OCI-LY7 (cell line): ENCODE results near the gene LIAS. TPM values are rescaled to one million over a fixed set of nuclear protein-coding genes. Genes with fewer than 3 reads are reported as not detected.
"Not testable (repeated sequence)": the region's sequence is repeated elsewhere in the genome, so short reads cannot be mapped to it uniquely, and the experiment has no call there.

Experiments used
- BruUV-seq: library from RNA; stranded (reverse); fragments of 400-500 nt; replicated peaks from 2 replicates; lab custom pipeline; 2021; lab: Mats Ljungman, UMichigan
- CTCF ChIA-PET: fragments of 300-600 bp; sonication (Branson Sonifier 250); formaldehyde crosslinking; loops from one replicate; lab custom pipeline; 2022; ENCODE audit warnings: antibody characterized with exemption; ENCODE audit not compliant: unreplicated experiment; lab: Charles Lee
- POLR2A ChIA-PET: fragments of 300-600 bp; sonication (Branson Sonifier 250); formaldehyde crosslinking; loops from one replicate; lab custom pipeline; 2022; ENCODE audit warnings: antibody characterized with exemption; lab: Charles Lee
- DNase-seq: peaks from one replicate; pipeline ENCODE4 v3.0.0-alpha.2; 2015; ENCODE audit warnings: low spot score
- H2AFZ ChIP-seq: fragments of 200-600 bp; sonication (generic), shearing (Covaris generic); 2 replicates; pipeline ENCODE4 v1.6.1; 2014; ENCODE audit warnings: mild to moderate bottlenecking, antibody characterized with exemption, low read length, moderate library complexity
- H3K27ac ChIP-seq: fragments of 200-600 bp; sonication (generic); 2 replicates; pipeline ENCODE4 v1.5.1; 2014; ENCODE audit warnings: mixed run types, low read depth, mild to moderate bottlenecking, moderate library complexity, low read length, inconsistent platforms; ENCODE audit not compliant: poor library complexity, severe bottlenecking
- H3K36me3 ChIP-seq: fragments of 200-600 bp; sonication (generic); 2 replicates; pipeline ENCODE4 v1.6.1; 2014; ENCODE audit warnings: mild to moderate bottlenecking, antibody characterized with exemption, low read length, moderate library complexity, mixed read lengths; ENCODE audit not compliant: insufficient read depth
- H3K4me1 ChIP-seq: fragments of 200-600 bp; sonication (generic); 2 replicates; pipeline ENCODE4 v1.5.1; 2014; ENCODE audit warnings: mild to moderate bottlenecking, low read length; ENCODE audit not compliant: insufficient read depth, poor library complexity, severe bottlenecking
- H3K4me2 ChIP-seq: fragments of 200-600 bp; sonication (generic); 2 replicates; pipeline ENCODE4 v1.6.1; 2014; ENCODE audit warnings: mild to moderate bottlenecking, low read length
- H3K4me3 ChIP-seq: fragments of 200-600 bp; sonication (generic); 2 replicates; pipeline ENCODE4 v1.5.1; 2014; ENCODE audit warnings: mild to moderate bottlenecking, low read depth, low read length; ENCODE audit not compliant: poor library complexity, severe bottlenecking
- H3K79me2 ChIP-seq: fragments of 200-600 bp; sonication (generic); 2 replicates; pipeline ENCODE4 v1.6.1; 2016; ENCODE audit warnings: low read depth, mild to moderate bottlenecking, low read length, moderate library complexity, mixed read lengths; ENCODE audit not compliant: insufficient read depth
- H3K9me2 ChIP-seq: fragments of 200-600 bp; sonication (generic); 2 replicates; pipeline ENCODE4 v1.6.1; 2016; ENCODE audit warnings: mild to moderate bottlenecking, low read length, mixed read lengths; ENCODE audit not compliant: insufficient read depth
- H3K9me3 ChIP-seq: fragments of 200-600 bp; sonication (generic); 2 replicates; pipeline ENCODE4 v1.6.1; 2014; ENCODE audit warnings: mild to moderate bottlenecking, mixed run types, low read length, mixed read lengths
- H4K20me1 ChIP-seq: fragments of 200-600 bp; sonication (generic); 2 replicates; pipeline ENCODE4 v1.6.1; 2014; ENCODE audit warnings: mild to moderate bottlenecking, antibody characterized with exemption, low read length, moderate library complexity, mixed read lengths; ENCODE audit not compliant: insufficient read depth
- CTCF ChIP-seq: fragments of 200-600 bp; sonication (generic); conservative IDR thresholded peaks from 2 replicates; pipeline ENCODE4 v1.5.1; 2014; ENCODE audit warnings: mild to moderate bottlenecking, antibody characterized with exemption, low read length, moderate library complexity, mixed read lengths
- EZH2phosphoT487 ChIP-seq: fragments of 200-600 bp; sonication (generic); IDR thresholded peaks from 2 replicates; pipeline ENCODE4 v1.6.1; 2018; ENCODE audit warnings: low read depth, borderline replicate concordance, mild to moderate bottlenecking, mixed run types, antibody characterized with exemption, low read length, moderate library complexity, mixed read lengths
- intact Hi-C: fragments of 100-400 bp; cut with micrococcal nuclease; formaldehyde crosslinking; loops from one replicate; pipeline ENCODE4 v1.10.0; 2022; ENCODE audit not compliant: unreplicated experiment
- total RNA-seq, 2 experiments: library from RNA; depleted of rRNA in 1 of 2; stranded (reverse); fragments of >200 nt in 1 of 2; shearing (Covaris generic) in 1 of 2; gene quantifications; 2 replicates each; pipeline ENCODE4 v1.2.3, GENCODE V29; 2014 to 2022

Gene LIAS
- total RNA-seq, 2 experiments from 2014 or later, result 12.7 to 28.3 TPM

- H3K79me2 ChIP-seq, result no peaks in the 10 kb centered on the region
- H4K20me1 ChIP-seq, result no peaks in the 10 kb centered on the region
- H3K9me3 ChIP-seq, result no peaks in the 10 kb centered on the region
- no peaks in the 10 kb centered on the region for H3K9me2 ChIP-seq
- H3K27ac ChIP-seq, result no peak overlapping the region
- no peak overlapping the region for H3K4me3 ChIP-seq
- intact Hi-C loops, result no loop called here
- ChIA-PET CTCF (no interaction called here), POLR2A (interaction anchor here (0.9 to 3.9 kb wide), 3 partner anchors 8 to 92 kb away, joined by 5 to 15 read pairs (median 6); partner anchors contain the start of gene KLB)
- no peak for DNase-seq
- BruUV-seq, result no TSS peak
- H2AFZ ChIP-seq, result no peak overlapping the region
- H3K4me1 ChIP-seq, result no peaks in the 10 kb centered on the region
- no peak overlapping the region for H3K4me2 ChIP-seq
- no peaks in the 10 kb centered on the region for H3K36me3 ChIP-seq
- no peak for TF ChIP-seq EZH2phosphoT487
- TF ChIP-seq CTCF, result no peak
Observed at GRCh38 chr4:39415678-39416283, 43.1 kb upstream of the LIAS start.

- Histone ChIP-seq H3K4me2 (no peak overlapping the region), H3K9me3 (no peaks in the 10 kb centered on the region), H3K4me3 (no peak overlapping the region), H3K79me2 (no peaks in the 10 kb centered on the region), H3K9me2 (no peaks in the 10 kb centered on the region), H4K20me1 (no peaks in the 10 kb centered on the region), H2AFZ (no peak overlapping the region), H3K27ac (no peak overlapping the region), H3K4me1 (no peaks in the 10 kb centered on the region), H3K36me3 (no peaks in the 10 kb centered on the region)
- intact Hi-C loops, result no loop called here
- no peak for DNase-seq
- no peak for TF ChIP-seq CTCF
- TF ChIP-seq EZH2phosphoT487, result no peak
- POLR2A ChIA-PET, result interaction anchor here (0.7 kb wide), 1 partner anchor 114 kb away, joined by 3 read pairs; no protein-coding TSS in a partner anchor
- BruUV-seq, result no TSS peak
- CTCF ChIA-PET, result no interaction called here
Observed at GRCh38 chr4:39422247-39422646, 36.6 kb upstream of the LIAS start.

- CTCF ChIA-PET, BruUV-seq, H3K4me1 ChIP-seq, intact Hi-C loops, H4K20me1 ChIP-seq, H3K79me2 ChIP-seq, H3K4me2 ChIP-seq, H2AFZ ChIP-seq, H3K9me3 ChIP-seq, H3K9me2 ChIP-seq, H3K27ac ChIP-seq, H3K36me3 ChIP-seq, DNase-seq, H3K4me3 ChIP-seq: not testable (repeated sequence)
- POLR2A ChIA-PET, result interaction anchor here (0.9 kb wide), 1 partner anchor 8 kb away, joined by 3 read pairs; no protein-coding TSS in a partner anchor
Observed at GRCh38 chr4:39425297-39425696, 33.6 kb upstream of the LIAS start.
